HepG2 (cell line): ENCODE measurements around the gene SLC6A4. TPM values are rescaled to one million over a fixed set of nuclear protein-coding genes. Genes with fewer than 3 reads are reported as not detected.

Experiments used
- BRD4 ChIP-seq: sonication (generic); formaldehyde crosslinking; IDR thresholded peaks from 2 replicates; pipeline ENCODE4 v1.4.0; 2020; ENCODE audit warnings: missing genetic modification reagents
- CCDC6 ChIP-seq: sonication (generic); formaldehyde crosslinking; IDR thresholded peaks from 2 replicates; pipeline ENCODE4 v1.8.1; 2022; ENCODE audit warnings: mild to moderate bottlenecking, missing genetic modification reagents, moderate library complexity
- EEA1 ChIP-seq: sonication (generic); formaldehyde crosslinking; IDR thresholded peaks from 2 replicates; pipeline ENCODE4 v1.5.1; 2020; ENCODE audit warnings: mild to moderate bottlenecking, missing genetic modification reagents, borderline replicate concordance
- FOXK2 ChIP-seq: fragments of 450-650 bp; IDR thresholded peaks from 2 replicates; pipeline ENCODE4 v1.6.1; 2016
- JUND ChIP-seq: sonication (generic); formaldehyde crosslinking; IDR thresholded peaks from 2 replicates; pipeline ENCODE4 v1.8.0; 2022; ENCODE audit warnings: mild to moderate bottlenecking, missing genetic modification reagents
- LCORL ChIP-seq, 2 experiments: fragments of 450-650 bp in 1 of 2; sonication (generic) in 1 of 2; formaldehyde crosslinking in 1 of 2; IDR thresholded peaks; 2 replicates each; pipeline versions ENCODE4 v1.5.0 to v1.6.1; 2017 to 2020; ENCODE audit warnings: antibody characterized with exemption in 1 of 2, missing genetic modification reagents in 1 of 2
- NFATC3 ChIP-seq: sonication (generic); formaldehyde crosslinking; IDR thresholded peaks from 2 replicates; pipeline ENCODE4 v1.5.1; 2020; ENCODE audit warnings: mild to moderate bottlenecking, missing genetic modification reagents
- RFXANK ChIP-seq: IDR thresholded peaks from 2 replicates; pipeline ENCODE4 v1.6.1; 2016
- ZNF17 ChIP-seq: sonication (generic); formaldehyde crosslinking; IDR thresholded peaks from 2 replicates; pipeline ENCODE4 v1.5.0; 2020; ENCODE audit warnings: mild to moderate bottlenecking, missing genetic modification reagents
- ZNF274 ChIP-seq: sonication (generic); formaldehyde crosslinking; IDR thresholded peaks from 2 replicates; pipeline ENCODE4 v1.5.1; 2020; ENCODE audit warnings: mild to moderate bottlenecking, missing genetic modification reagents
- ZNF34 ChIP-seq: sonication (generic); formaldehyde crosslinking; IDR thresholded peaks from 2 replicates; pipeline ENCODE4 v1.4.0; 2020; ENCODE audit warnings: mild to moderate bottlenecking, missing genetic modification reagents, borderline replicate concordance
- ZNF367 ChIP-seq: sonication (generic); formaldehyde crosslinking; IDR thresholded peaks from 2 replicates; pipeline ENCODE4 v1.4.0; 2020; ENCODE audit warnings: missing genetic modification reagents, borderline replicate concordance
- ZNF75D ChIP-seq: sonication (generic); formaldehyde crosslinking; IDR thresholded peaks from 2 replicates; pipeline ENCODE4 v1.8.1; 2023; ENCODE audit warnings: missing genetic modification reagents, mild to moderate bottlenecking, borderline replicate concordance
- polyA plus RNA-seq, 8 experiments: library from polyadenylated mRNA; depleted of rRNA in 3 of 8; stranded (reverse) in 7 of 8; unstranded in 1 of 8; fragments of >200 nt; fragmentation: Illumina TruSeq in 4 of 8; extraction: Trizol in 4 of 8; gene quantifications; 2 replicates each; pipeline versions ENCODE4 v1.2.1 to v1.2.3, GENCODE V29; 2011 to 2016; ENCODE audit warnings: low read depth in 4 of 8, missing spikeins in 1 of 8, mixed read lengths in 1 of 8; ENCODE audit not compliant: insufficient read depth in 1 of 8
- total RNA-seq, 5 experiments: library from RNA; depleted of rRNA; stranded (reverse); fragments of >200 nt; fragmentation: Illumina TruSeq; extraction: Trizol; gene quantifications; 2 replicates each; pipeline ENCODE4 v1.2.3, GENCODE V29; 2016; ENCODE audit warnings: low read depth in 1 of 5
- TF ChIP-seq, protein P1 (sequence below), 2 experiments: sonication (generic) in 1 of 2; formaldehyde crosslinking in 1 of 2; IDR thresholded peaks; 2 replicates each; pipeline versions ENCODE4 v1.5.1 to v1.6.1; 2011 to 2020; ENCODE audit warnings: borderline replicate concordance in 1 of 2, low read depth in 1 of 2, low read length in 1 of 2, mild to moderate bottlenecking in 1 of 2, missing genetic modification reagents in 1 of 2, moderate library complexity in 1 of 2
- TF ChIP-seq, protein P2 (sequence below), 2 experiments: fragments of 450-650 bp in 1 of 2; sonication (generic) in 1 of 2; formaldehyde crosslinking; IDR thresholded peaks; 2 replicates each; pipeline versions ENCODE4 v1.5.0 to v1.8.0; 2020 to 2022; ENCODE audit warnings: mild to moderate bottlenecking in 1 of 2, missing genetic modification reagents in 1 of 2
- TF ChIP-seq, protein P3 (sequence below): sonication (generic); formaldehyde crosslinking; IDR thresholded peaks from 2 replicates; pipeline ENCODE4 v1.5.1; 2020; ENCODE audit warnings: mild to moderate bottlenecking, missing genetic modification reagents, moderate library complexity
- TF ChIP-seq, protein P4 (sequence below): sonication (generic); formaldehyde crosslinking; IDR thresholded peaks from 2 replicates; pipeline ENCODE4 v1.8.0; 2022; ENCODE audit warnings: mild to moderate bottlenecking, missing genetic modification reagents, borderline replicate concordance
- TF ChIP-seq, protein P5 (sequence below): sonication (generic); formaldehyde crosslinking; IDR thresholded peaks from 2 replicates; pipeline ENCODE4 v1.5.1; 2020; ENCODE audit warnings: mild to moderate bottlenecking, missing genetic modification reagents
- TF ChIP-seq, protein P6 (sequence below): sonication (generic); formaldehyde crosslinking; IDR thresholded peaks from 2 replicates; pipeline ENCODE4 v1.5.0; 2020; ENCODE audit warnings: missing genetic modification reagents

SLC6A4 gene
- total and polyA plus RNA-seq, 2 of the 13 experiments (the other 11 are each of a cell fraction or from before 2014, with no cell fraction given) = 7.6 to 20.3 TPM

DNA sequence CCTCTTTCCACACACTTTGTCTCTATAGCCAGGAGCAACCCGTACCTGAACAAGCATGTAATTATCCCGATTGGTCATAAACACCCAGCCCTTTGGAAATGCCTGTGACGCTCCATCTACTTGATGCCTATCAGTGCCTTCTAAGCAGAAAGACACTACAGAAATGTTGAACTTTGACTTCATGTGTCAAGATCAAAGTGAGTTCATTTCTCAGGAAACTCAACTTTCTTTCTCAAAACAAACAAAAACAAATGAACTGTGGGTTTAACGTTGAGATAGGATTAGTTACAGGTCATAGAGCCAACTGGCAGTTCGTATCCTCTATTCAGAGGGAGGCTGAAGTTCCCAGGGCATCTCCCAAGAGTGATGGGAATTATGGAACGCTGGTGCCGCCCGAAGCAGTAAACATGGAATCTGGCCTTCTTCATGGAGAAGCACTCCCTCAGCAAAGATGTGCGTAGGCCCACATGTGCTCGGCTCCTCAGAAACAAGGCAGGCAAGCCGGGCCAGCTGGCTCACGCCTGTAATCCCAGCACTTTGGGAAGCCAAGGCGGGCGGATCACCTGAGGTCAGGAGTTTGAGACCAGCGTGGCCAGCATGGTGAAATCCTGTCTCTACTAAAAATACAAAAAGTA, 9.5 kb downstream of the SLC6A4 start (continued):
- TF ChIP-seq, protein P1, sequence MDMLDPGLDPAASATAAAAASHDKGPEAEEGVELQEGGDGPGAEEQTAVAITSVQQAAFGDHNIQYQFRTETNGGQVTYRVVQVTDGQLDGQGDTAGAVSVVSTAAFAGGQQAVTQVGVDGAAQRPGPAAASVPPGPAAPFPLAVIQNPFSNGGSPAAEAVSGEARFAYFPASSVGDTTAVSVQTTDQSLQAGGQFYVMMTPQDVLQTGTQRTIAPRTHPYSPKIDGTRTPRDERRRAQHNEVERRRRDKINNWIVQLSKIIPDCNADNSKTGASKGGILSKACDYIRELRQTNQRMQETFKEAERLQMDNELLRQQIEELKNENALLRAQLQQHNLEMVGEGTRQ (IDR thresholded peaks at IDR 0.05; ENCODE audit: low read depth, low read length) = no peak
- TF ChIP-seq, protein P1 (CRISPR knock-in tag; IDR thresholded peaks at IDR 0.05; ENCODE audit: borderline replicate concordance) = no peak
- TF ChIP-seq, protein P2, sequence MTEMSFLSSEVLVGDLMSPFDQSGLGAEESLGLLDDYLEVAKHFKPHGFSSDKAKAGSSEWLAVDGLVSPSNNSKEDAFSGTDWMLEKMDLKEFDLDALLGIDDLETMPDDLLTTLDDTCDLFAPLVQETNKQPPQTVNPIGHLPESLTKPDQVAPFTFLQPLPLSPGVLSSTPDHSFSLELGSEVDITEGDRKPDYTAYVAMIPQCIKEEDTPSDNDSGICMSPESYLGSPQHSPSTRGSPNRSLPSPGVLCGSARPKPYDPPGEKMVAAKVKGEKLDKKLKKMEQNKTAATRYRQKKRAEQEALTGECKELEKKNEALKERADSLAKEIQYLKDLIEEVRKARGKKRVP (CRISPR knock-in tag; IDR thresholded peaks at IDR 0.05) = no peak; a peak in 1 of 4 replicates
- TF ChIP-seq LCORL (IDR thresholded peaks at IDR 0.05) = no peak
- TF ChIP-seq LCORL (CRISPR knock-in tag; IDR thresholded peaks at IDR 0.05) = peak; percentile 32; the same call in 1 of the 2 replicates
- no peak for TF ChIP-seq ZNF367 (CRISPR knock-in tag)
- TF ChIP-seq JUND = no peak
- TF ChIP-seq ZNF274 (CRISPR knock-in tag) = no peak
- TF ChIP-seq EEA1 (CRISPR knock-in tag) = no peak
- TF ChIP-seq, protein P3, sequence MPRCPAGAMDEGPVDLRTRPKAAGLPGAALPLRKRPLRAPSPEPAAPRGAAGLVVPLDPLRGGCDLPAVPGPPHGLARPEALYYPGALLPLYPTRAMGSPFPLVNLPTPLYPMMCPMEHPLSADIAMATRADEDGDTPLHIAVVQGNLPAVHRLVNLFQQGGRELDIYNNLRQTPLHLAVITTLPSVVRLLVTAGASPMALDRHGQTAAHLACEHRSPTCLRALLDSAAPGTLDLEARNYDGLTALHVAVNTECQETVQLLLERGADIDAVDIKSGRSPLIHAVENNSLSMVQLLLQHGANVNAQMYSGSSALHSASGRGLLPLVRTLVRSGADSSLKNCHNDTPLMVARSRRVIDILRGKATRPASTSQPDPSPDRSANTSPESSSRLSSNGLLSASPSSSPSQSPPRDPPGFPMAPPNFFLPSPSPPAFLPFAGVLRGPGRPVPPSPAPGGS (CRISPR knock-in tag) = no peak
- TF ChIP-seq, protein P4, sequence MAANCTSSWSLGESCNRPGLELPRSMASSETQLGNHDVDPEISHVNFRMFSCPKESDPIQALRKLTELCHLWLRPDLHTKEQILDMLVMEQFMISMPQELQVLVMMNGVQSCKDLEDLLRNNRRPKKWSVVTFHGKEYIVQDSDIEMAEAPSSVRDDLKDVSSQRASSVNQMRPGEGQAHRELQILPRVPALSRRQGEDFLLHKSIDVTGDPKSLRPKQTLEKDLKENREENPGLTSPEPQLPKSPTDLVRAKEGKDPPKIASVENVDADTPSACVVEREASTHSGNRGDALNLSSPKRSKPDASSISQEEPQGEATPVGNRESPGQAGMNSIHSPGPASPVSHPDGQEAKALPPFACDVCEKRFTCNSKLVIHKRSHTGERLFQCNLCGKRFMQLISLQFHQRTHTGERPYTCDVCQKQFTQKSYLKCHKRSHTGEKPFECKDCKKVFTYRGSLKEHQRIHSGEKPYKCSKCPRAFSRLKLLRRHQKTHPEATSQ (CRISPR knock-in tag) = no peak
- TF ChIP-seq, protein P5, sequence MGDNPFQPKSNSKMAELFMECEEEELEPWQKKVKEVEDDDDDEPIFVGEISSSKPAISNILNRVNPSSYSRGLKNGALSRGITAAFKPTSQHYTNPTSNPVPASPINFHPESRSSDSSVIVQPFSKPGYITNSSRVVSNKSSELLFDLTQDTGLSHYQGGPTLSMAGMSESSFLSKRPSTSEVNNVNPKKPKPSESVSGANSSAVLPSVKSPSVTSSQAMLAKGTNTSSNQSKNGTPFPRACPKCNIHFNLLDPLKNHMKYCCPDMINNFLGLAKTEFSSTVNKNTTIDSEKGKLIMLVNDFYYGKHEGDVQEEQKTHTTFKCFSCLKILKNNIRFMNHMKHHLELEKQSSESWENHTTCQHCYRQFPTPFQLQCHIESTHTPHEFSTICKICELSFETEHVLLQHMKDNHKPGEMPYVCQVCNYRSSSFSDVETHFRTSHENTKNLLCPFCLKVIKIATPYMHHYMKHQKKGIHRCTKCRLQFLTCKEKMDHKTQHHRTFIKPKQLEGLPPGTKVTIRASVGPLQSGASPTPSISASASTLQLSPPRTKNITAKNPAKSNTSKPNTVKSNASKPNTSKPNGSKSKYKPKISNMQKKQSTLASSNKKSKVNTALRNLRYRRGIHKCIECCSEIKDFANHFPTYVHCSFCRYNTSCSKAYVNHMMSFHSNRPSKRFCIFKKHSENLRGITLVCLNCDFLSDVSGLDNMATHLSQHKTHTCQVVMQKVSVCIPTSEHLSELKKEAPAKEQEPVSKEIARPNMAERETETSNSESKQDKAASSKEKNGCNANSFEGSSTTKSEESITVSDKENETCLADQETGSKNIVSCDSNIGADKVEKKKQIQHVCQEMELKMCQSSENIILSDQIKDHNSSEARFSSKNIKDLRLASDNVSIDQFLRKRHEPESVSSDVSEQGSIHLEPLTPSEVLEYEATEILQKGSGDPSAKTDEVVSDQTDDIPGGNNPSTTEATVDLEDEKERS (CRISPR knock-in tag) = no peak
- TF ChIP-seq FOXK2 = peak; percentile 68; the same call in 1 of the 2 replicates
- no peak for TF ChIP-seq ZNF17 (CRISPR knock-in tag)
- no peak for TF ChIP-seq BRD4
- no peak for TF ChIP-seq ZNF34 (CRISPR knock-in tag)
- TF ChIP-seq CCDC6 (CRISPR knock-in tag) = peak; percentile 45; the same call in 1 of the 2 replicates
- no peak for TF ChIP-seq NFATC3 (CRISPR knock-in tag)
- no peak for TF ChIP-seq RFXANK (CRISPR knock-in tag)
- TF ChIP-seq ZNF75D = no peak
- TF ChIP-seq, protein P6, sequence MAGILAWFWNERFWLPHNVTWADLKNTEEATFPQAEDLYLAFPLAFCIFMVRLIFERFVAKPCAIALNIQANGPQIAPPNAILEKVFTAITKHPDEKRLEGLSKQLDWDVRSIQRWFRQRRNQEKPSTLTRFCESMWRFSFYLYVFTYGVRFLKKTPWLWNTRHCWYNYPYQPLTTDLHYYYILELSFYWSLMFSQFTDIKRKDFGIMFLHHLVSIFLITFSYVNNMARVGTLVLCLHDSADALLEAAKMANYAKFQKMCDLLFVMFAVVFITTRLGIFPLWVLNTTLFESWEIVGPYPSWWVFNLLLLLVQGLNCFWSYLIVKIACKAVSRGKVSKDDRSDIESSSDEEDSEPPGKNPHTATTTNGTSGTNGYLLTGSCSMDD = no peak
